Measurements from ENCODE around the gene FARS2.

The FARS2 gene

GRCh38 chr6:5405976-5406375, 144.7 kb downstream of the FARS2 start:
- Histone ChIP-seq H3K9ac (ENCODE audit: low read depth, low read length) (no peak overlapping the region), H3K4me3 (ENCODE audit: low read depth in 1 of 2, low read length in 2 of 2) (no peak overlapping the region), H3K27me3 (ENCODE audit: insufficient read depth, low read length, poor library complexity) (no peaks in the 10 kb centered on the region), H3K9me3 (ENCODE audit: insufficient read depth, low read length, severe bottlenecking) (peaks cover 3% of the 10 kb centered on the region), H4K20me1 (ENCODE audit: insufficient read depth, low read length) (peaks cover 6% of the 10 kb centered on the region; the same call in 1 of the 2 replicates), H3K36me3 (ENCODE audit: insufficient read depth, low read length) (no peaks in the 10 kb centered on the region), H3K79me2 (ENCODE audit: insufficient read depth, low read length) (no peaks in the 10 kb centered on the region), H3K4me2 (ENCODE audit: insufficient read depth, low read length) (no peak overlapping the region), H2AFZ (ENCODE audit: low read depth, low read length) (no peak overlapping the region), H3K4me1 (ENCODE audit: insufficient read depth, low read length) (no peaks in the 10 kb centered on the region), H3K27ac (ENCODE audit: low read length) (no peak overlapping the region)
- ATAC-seq (ENCODE audit: insufficient read depth, low read depth) (no peak), DNase-seq (no peak)
- no peak for TF ChIP-seq CTCF (IDR thresholded peaks at IDR 0.05; ENCODE audit: borderline replicate concordance, extremely low read depth, low read length, poor library complexity, severe bottlenecking)
- no peak for TF ChIP-seq EZH2 (IDR thresholded peaks at IDR 0.05; ENCODE audit: borderline replicate concordance, low read depth, low read length, severe bottlenecking)

- Histone ChIP-seq H3K36me3 (ENCODE audit: insufficient read depth, low read length) (no peaks in the 10 kb centered on the region), H2AFZ (ENCODE audit: low read depth, low read length) (no peak overlapping the region), H3K4me2 (ENCODE audit: insufficient read depth, low read length) (no peak overlapping the region), H3K9me3 (ENCODE audit: insufficient read depth, low read length, severe bottlenecking) (no peaks in the 10 kb centered on the region), H3K4me3 (ENCODE audit: low read depth in 1 of 2, low read length in 2 of 2) (no peak overlapping the region), H4K20me1 (ENCODE audit: insufficient read depth, low read length) (0 out of 2 replicates have a peak, but pooled peaks cover 2% of the 10 kb centered on the region), H3K27me3 (ENCODE audit: insufficient read depth, low read length, poor library complexity) (no peaks in the 10 kb centered on the region), H3K4me1 (ENCODE audit: insufficient read depth, low read length) (no peaks in the 10 kb centered on the region), H3K9ac (ENCODE audit: low read depth, low read length) (no peak overlapping the region), H3K79me2 (ENCODE audit: insufficient read depth, low read length) (no peaks in the 10 kb centered on the region), H3K27ac (ENCODE audit: low read length) (no peak overlapping the region)
- ATAC-seq (ENCODE audit: insufficient read depth, low read depth) = no peak
- TF ChIP-seq CTCF (IDR thresholded peaks at IDR 0.05; ENCODE audit: borderline replicate concordance, extremely low read depth, low read length, poor library complexity, severe bottlenecking) (no peak), EZH2 (IDR thresholded peaks at IDR 0.05; ENCODE audit: borderline replicate concordance, low read depth, low read length, severe bottlenecking) (no peak)
- no peak for DNase-seq
These were observed 150.1 kb downstream of the FARS2 start for GRCh38 chr6:5411414-5411813.

GRCh38 chr6:5412017-5412416, 150.7 kb downstream of the FARS2 start:
- ATAC-seq (ENCODE audit: insufficient read depth, low read depth) = no peak
- no peaks in the 10 kb centered on the region for H3K9me3 ChIP-seq (ENCODE audit: insufficient read depth, low read length, severe bottlenecking)
- H3K4me1 ChIP-seq (ENCODE audit: insufficient read depth, low read length) = no peaks in the 10 kb centered on the region
- H2AFZ ChIP-seq (ENCODE audit: low read depth, low read length) = no peak overlapping the region
- H3K9ac ChIP-seq (ENCODE audit: low read depth, low read length) = no peak overlapping the region
- H3K4me2 ChIP-seq (ENCODE audit: insufficient read depth, low read length) = no peak overlapping the region
- no peaks in the 10 kb centered on the region for H3K36me3 ChIP-seq (ENCODE audit: insufficient read depth, low read length)
- no peak overlapping the region for H3K27ac ChIP-seq (ENCODE audit: low read length)
- H4K20me1 ChIP-seq (ENCODE audit: insufficient read depth, low read length) = 0 out of 2 replicates have a peak, but pooled peaks cover 2% of the 10 kb centered on the region
- H3K79me2 ChIP-seq (ENCODE audit: insufficient read depth, low read length) = no peaks in the 10 kb centered on the region
- no peaks in the 10 kb centered on the region for H3K27me3 ChIP-seq (ENCODE audit: insufficient read depth, low read length, poor library complexity)
- H3K4me3 ChIP-seq (ENCODE audit: low read depth in 1 of 2, low read length in 2 of 2) = no peak overlapping the region
- TF ChIP-seq CTCF (IDR thresholded peaks at IDR 0.05; ENCODE audit: borderline replicate concordance, extremely low read depth, low read length, poor library complexity, severe bottlenecking) = no peak
- TF ChIP-seq EZH2 (IDR thresholded peaks at IDR 0.05; ENCODE audit: borderline replicate concordance, low read depth, low read length, severe bottlenecking) = no peak
- no peak for DNase-seq

- no peak overlapping the region for H3K9ac ChIP-seq (ENCODE audit: low read depth, low read length)
- H4K20me1 ChIP-seq (ENCODE audit: insufficient read depth, low read length) = 0 out of 2 replicates have a peak, but pooled peaks cover 2% of the 10 kb centered on the region
- TF ChIP-seq CTCF (IDR thresholded peaks at IDR 0.05; ENCODE audit: borderline replicate concordance, extremely low read depth, low read length, poor library complexity, severe bottlenecking) (no peak), EZH2 (IDR thresholded peaks at IDR 0.05; ENCODE audit: borderline replicate concordance, low read depth, low read length, severe bottlenecking) (no peak)
These were observed 151.3 kb downstream of the FARS2 start for GRCh38 chr6:5412663-5413062.

More at GRCh38 chr6:5412663-5413062, 151.3 kb downstream of the FARS2 start:
- ATAC-seq (ENCODE audit: insufficient read depth, low read depth) = no peak
- no peaks in the 10 kb centered on the region for H3K4me1 ChIP-seq (ENCODE audit: insufficient read depth, low read length)
- H2AFZ ChIP-seq (ENCODE audit: low read depth, low read length) = no peak overlapping the region
- no peaks in the 10 kb centered on the region for H3K27me3 ChIP-seq (ENCODE audit: insufficient read depth, low read length, poor library complexity)
- no peaks in the 10 kb centered on the region for H3K36me3 ChIP-seq (ENCODE audit: insufficient read depth, low read length)
- H3K9me3 ChIP-seq (ENCODE audit: insufficient read depth, low read length, severe bottlenecking) = no peaks in the 10 kb centered on the region
- no peak overlapping the region for H3K4me2 ChIP-seq (ENCODE audit: insufficient read depth, low read length)
- no peak overlapping the region for H3K4me3 ChIP-seq (ENCODE audit: low read depth in 1 of 2, low read length in 2 of 2)
- H3K27ac ChIP-seq (ENCODE audit: low read length) = no peak overlapping the region
- DNase-seq = no peak
- no peaks in the 10 kb centered on the region for H3K79me2 ChIP-seq (ENCODE audit: insufficient read depth, low read length)
